ENCODE measurements around the gene ST7.

DNA sequence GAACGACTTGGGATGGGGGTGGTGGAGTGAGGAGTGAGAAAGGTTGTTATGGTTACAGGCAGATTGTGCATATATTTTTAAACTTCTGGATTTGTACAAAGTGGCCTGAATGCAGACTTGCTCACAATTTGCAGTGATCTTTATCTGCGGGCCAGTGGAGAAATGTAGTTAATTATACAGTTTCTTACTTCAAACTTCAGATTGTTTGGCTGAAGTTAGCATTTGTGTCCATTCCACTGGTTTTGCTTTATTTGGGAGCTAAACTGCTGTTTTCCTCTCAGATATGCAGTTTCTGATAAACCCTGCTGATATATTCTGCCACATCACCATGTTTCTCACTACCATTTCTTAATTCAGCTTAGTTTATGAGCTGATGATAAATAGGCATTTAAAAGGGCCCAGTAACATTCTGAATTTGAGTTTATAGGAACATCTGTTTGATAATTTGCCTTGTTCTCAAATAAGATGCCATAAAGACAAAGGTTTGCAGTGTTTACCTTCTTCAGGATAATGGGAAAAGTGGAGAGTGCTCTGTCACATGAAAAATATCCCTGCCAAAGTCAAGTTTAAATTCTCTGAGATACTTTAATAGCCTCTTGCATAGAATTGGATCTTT lies 170.1 kb downstream of the ST7 start:
- no peak for TF ChIP-seq ZNF274 (IDR thresholded peaks at IDR 0.05; ENCODE audit: low read depth, low read length)
- no peak for TF ChIP-seq YY1 (IDR thresholded peaks at IDR 0.05; ENCODE audit: insufficient read depth, insufficient read length)
- TF ChIP-seq SUZ12 (IDR thresholded peaks at IDR 0.05; ENCODE audit: extremely low read depth, insufficient read depth, insufficient read length) = no peak
